Measurements from ENCODE around the gene ARID5B.

ARID5B gene

DNA sequence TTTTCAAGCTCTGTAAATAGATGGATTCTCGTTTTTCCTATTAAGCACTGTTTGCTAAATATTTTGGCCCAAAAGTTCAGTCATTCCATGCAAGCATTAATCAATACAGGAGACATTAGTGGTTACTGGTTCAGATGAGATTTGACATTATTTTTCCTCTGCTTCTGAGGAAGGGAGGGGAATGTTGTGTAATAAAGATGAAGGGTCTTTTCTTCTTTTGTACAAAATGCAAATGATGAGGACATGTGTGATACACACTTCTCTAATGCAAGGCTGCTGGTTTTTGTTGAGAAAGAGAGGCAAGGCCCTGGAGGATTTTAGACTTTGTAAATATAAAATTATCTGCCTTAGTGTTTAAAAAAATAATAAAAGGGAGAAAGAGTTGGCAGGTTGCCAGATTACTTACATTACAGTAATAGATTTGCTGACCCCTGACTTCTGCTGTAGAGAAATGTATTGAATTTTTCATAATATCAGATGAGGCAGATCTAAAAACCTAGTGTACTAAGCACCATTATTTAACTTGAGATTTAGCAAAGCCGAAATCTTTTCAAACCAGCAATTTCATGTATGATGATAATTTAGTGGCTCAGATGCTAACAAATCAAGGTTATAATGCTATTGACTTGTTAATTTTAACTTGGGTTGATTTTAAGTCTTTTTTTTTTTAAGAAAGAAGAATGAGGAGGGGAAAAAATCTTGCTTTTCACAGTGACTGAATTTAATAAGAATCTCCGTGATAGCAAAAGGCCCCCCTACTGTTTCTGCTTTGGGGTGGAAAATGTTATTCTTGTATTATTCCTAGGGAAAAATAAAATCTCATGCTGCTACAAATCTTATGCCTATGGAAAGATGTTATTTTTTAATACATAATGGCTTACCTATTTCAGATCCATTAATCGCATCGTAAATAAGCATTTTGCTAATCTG is 180.1 kb downstream of the ARID5B start:
- TF ChIP-seq, protein P1, sequence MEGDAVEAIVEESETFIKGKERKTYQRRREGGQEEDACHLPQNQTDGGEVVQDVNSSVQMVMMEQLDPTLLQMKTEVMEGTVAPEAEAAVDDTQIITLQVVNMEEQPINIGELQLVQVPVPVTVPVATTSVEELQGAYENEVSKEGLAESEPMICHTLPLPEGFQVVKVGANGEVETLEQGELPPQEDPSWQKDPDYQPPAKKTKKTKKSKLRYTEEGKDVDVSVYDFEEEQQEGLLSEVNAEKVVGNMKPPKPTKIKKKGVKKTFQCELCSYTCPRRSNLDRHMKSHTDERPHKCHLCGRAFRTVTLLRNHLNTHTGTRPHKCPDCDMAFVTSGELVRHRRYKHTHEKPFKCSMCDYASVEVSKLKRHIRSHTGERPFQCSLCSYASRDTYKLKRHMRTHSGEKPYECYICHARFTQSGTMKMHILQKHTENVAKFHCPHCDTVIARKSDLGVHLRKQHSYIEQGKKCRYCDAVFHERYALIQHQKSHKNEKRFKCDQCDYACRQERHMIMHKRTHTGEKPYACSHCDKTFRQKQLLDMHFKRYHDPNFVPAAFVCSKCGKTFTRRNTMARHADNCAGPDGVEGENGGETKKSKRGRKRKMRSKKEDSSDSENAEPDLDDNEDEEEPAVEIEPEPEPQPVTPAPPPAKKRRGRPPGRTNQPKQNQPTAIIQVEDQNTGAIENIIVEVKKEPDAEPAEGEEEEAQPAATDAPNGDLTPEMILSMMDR (IDR thresholded peaks at IDR 0.05; ENCODE audit: low read depth, low read length): no peak
- peak; percentile 48 to 62 for DNase-seq (ENCODE audit: low read depth in 2 of 2)
- no peak overlapping the region for H3K4me3 ChIP-seq (replicated peaks in 1 of 2; ENCODE audit: low read depth in 2 of 2, low read length in 2 of 2)

DNA sequence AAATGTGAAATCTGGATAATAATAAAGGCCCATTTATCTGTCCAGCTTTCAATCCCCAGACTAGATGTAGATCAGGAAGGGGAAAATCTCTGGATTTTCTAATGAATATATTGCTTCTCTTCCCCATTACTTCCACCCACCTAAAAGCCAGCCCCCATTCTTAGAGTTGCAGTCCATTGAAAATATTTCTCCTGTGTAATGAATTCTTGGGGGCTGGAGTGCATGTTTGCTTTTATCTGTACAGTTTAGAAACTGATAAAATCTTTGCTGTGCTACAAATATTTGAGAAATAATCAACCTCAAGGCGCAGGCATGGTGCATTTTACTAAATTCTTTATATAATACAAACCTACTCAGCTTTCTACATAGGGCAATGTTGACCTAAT is 180.8 kb downstream of the ARID5B start:
- H3K4me3 ChIP-seq (replicated peaks in 1 of 2; ENCODE audit: low read depth in 2 of 2, low read length in 2 of 2): no peak overlapping the region
- no peak for DNase-seq (ENCODE audit: low read depth in 2 of 2)
- TF ChIP-seq, protein P1 (IDR thresholded peaks at IDR 0.05; ENCODE audit: low read depth, low read length): no peak

DNA sequence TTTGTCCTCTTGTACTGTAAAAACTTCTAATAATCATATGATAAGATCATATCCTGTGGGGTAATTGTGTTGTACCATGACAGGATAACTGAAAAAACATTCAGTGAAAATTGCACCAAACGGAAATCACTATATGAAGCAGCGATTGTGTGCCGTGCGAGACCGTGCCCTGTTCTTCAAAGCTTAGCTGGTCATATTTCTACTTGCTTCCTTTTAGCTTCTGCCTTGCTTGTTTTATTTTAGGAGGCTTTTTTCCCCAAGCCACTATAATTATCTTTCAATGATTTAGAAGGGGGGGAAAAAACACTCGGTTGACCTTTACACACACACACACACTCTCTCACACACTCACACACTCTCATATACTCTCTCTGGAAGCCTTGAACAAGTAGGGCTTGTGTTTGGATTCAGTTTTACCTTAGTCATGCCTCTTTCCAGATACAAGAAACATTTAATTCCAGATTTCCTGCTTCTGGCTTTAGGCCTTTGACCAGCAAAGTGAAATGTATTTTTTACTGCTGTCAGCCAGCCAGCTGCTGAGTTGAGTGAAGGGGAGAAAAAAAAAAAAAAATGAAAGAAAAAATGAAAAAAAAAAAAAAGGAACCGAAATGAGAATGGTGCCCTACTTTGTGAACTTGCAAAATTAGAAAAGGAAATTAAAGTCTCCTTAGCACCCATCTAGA is 181.4 kb downstream of the ARID5B start:
- TF ChIP-seq, protein P1 (IDR thresholded peaks at IDR 0.05; ENCODE audit: low read depth, low read length): no peak
- no peak overlapping the region for H3K4me3 ChIP-seq (replicated peaks in 1 of 2; ENCODE audit: low read depth in 2 of 2, low read length in 2 of 2)
- peak; percentile 79 to 87 for DNase-seq (ENCODE audit: low read depth in 2 of 2)

DNA sequence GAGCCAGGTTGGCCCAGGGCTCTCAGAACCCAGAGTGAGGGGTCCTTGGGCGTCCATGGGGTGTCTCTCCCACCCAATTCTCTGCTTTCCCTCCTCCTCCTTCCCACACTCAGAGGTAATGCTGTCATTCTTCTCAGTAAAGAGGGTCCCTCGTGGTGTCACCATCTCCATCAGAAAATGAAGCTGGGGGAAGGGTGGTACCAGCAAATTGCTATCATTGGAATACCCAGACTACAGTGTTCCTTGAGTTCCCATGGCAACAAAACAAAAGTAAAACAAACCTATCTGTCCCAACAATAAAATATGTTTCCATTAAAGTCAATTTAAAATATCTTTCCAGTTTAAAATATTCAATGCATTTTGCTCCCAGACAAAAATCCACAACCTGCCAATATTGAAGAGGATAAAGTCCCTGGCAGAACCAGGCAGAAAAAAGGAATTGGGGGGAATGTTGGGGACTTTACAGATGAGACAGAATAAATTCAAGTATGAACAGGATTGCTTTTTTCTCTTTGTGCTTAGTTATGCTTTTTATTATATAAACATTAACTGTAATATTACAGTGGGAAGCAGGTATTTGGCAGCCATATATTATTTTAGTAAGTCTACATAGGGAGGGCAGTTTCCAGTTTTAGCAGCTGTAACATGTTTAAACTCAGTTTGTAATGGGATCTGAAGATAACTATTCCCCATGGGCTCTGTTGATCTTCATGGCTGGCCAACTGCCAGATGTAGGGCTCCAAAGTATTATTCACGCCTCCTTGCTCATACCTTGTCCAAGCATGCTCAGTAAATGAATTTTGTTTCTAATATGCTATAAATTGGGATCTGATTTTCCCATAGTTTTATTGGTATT is 182.1 kb downstream of the ARID5B start:
- TF ChIP-seq, protein P1 (IDR thresholded peaks at IDR 0.05; ENCODE audit: low read depth, low read length): no peak
- DNase-seq (ENCODE audit: low read depth in 2 of 2): peak; percentile 91 to 95
- no peak overlapping the region for H3K4me3 ChIP-seq (replicated peaks in 1 of 2; ENCODE audit: low read depth in 2 of 2, low read length in 2 of 2)

DNA sequence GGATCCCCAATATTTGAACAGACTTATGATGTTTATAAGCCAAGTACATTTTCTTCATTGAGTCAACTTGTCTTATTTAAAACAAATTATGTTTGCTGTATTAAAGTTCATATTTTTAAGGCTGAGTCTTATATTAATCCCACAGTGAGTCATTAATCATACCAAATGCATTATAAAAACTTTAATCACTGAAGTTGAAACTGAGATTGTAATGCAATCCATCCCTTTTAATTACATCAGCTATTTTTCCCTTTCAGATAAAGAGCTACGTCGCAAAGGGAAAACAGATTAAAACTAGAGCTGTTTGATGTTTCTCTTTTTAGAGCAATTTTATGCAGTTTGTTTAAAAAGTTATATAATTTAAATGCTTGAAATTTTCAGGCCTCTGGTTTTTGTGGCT is 183.0 kb downstream of the ARID5B start:
- peak; percentile 44 to 62 for DNase-seq (ENCODE audit: low read depth in 2 of 2)
- H3K4me3 ChIP-seq (replicated peaks in 1 of 2; ENCODE audit: low read depth in 2 of 2, low read length in 2 of 2): no peak overlapping the region
- TF ChIP-seq, protein P1 (IDR thresholded peaks at IDR 0.05; ENCODE audit: low read depth, low read length): no peak

DNA sequence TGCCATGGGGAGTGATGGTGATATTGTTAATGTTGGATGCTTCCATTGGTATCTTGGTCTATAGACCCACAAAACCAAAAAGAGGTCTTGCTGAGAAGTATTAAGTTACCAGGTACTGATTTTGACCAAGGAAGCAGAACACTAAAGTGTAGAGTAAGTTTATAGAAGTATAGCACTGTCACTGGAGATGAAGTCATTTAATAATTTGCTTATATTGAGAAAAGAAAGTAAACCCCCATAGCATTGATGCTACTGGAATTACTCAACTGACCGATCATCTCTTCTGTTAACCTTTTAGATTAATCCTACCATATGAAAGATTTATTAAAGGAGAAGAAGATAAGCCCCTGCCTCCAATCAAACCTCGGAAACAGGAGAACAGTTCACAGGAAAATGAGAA is 183.9 kb downstream of the ARID5B start:
- no peak for DNase-seq (ENCODE audit: low read depth in 2 of 2)
- TF ChIP-seq, protein P1 (IDR thresholded peaks at IDR 0.05; ENCODE audit: low read depth, low read length): no peak

More for the DNA sequence above, 183.9 kb downstream of the ARID5B start:
- H3K4me3 ChIP-seq (replicated peaks in 1 of 2; ENCODE audit: low read depth in 2 of 2, low read length in 2 of 2): no peak overlapping the region
